Gastroesophageal sphincter (tissue), 4 donors: ENCODE measurements around the gene OR2D2. TPM values are rescaled to one million over a fixed set of nuclear protein-coding genes. Genes with fewer than 3 reads are reported as not detected.

Experiments used
- ATAC-seq: fragments of 150-250 bp; one replicate; pipeline ENCODE4 v1.9.1; 2016; ENCODE audit warnings: mild to moderate bottlenecking, moderate library complexity
- H3K27ac ChIP-seq, 4 donors: fragments of 200-600 bp; sonication (generic) in 3 of 4; 1 replicate in 3 of 4; 2 replicates in 1 of 4; pipeline ENCODE4 v1.5.1; 2016 to 2019
- H3K27me3 ChIP-seq: fragments of 200-600 bp; sonication (generic); one replicate; pipeline ENCODE4 v1.5.1; 2019
- H3K36me3 ChIP-seq, 2 donors: fragments of 200-600 bp; sonication (generic); one replicate each; pipeline ENCODE4 v1.5.1; 2019; ENCODE audit warnings: control low read depth in 1 of 2
- H3K4me1 ChIP-seq, 3 donors: fragments of 200-600 bp; sonication (generic); 1 replicate in 2 of 3; 2 replicates in 1 of 3; pipeline ENCODE4 v1.5.1; 2016 to 2019; ENCODE audit warnings: control low read depth in 2 of 3
- H3K4me3 ChIP-seq, 2 donors: fragments of 200-600 bp; sonication (generic); one replicate each; pipeline ENCODE4 v1.5.1; 2019; ENCODE audit warnings: mild to moderate bottlenecking in 1 of 2, moderate library complexity in 1 of 2
- H3K9me3 ChIP-seq, 3 donors: fragments of 200-600 bp; sonication (generic); one replicate each; pipeline ENCODE4 v1.5.1; 2017 to 2019; ENCODE audit warnings: control low read depth in 2 of 3
- EP300 ChIP-seq: sonication (generic); formaldehyde crosslinking; IDR thresholded peaks from one replicate; pipeline ENCODE4 v1.6.1; 2017; ENCODE audit warnings: antibody characterized with exemption, mild to moderate bottlenecking
- POLR2A ChIP-seq, 2 donors: fragments of 450-650 bp; IDR thresholded peaks; one replicate each; pipeline ENCODE4 v1.6.1; 2017; ENCODE audit warnings: antibody characterized with exemption in 2 of 2, mild to moderate bottlenecking in 2 of 2, moderate library complexity in 1 of 2
- POLR2AphosphoS5 ChIP-seq: sonication (generic); formaldehyde crosslinking; IDR thresholded peaks from one replicate; pipeline ENCODE4 v1.6.1; 2017; ENCODE audit warnings: antibody characterized with exemption
- WGBS, 2 donors: methylation state at CpG; one replicate each; pipeline ENCODE4 v1.1.5; 2018; ENCODE audit warnings: low coverage in 1 of 2; 5-methylcytosine and 5-hydroxymethylcytosine counted together
- total RNA-seq, 4 donors: library from RNA; depleted of rRNA; stranded (reverse); fragments of >200 nt; gene quantifications; one replicate each; pipeline ENCODE4 v1.1.0, GENCODE V29; 2016
- TF ChIP-seq, protein P1 (sequence below), 4 experiments: fragments of 200-600 bp in 2 of 4; fragments of 450-650 bp in 2 of 4; sonication (generic) in 1 of 4; IDR thresholded peaks; one replicate each; pipeline ENCODE4 v1.5.1; 2017 to 2019; ENCODE audit warnings: antibody characterized with exemption in 4 of 4, mild to moderate bottlenecking in 2 of 4, moderate library complexity in 2 of 4

Gene OR2D2, protein sequence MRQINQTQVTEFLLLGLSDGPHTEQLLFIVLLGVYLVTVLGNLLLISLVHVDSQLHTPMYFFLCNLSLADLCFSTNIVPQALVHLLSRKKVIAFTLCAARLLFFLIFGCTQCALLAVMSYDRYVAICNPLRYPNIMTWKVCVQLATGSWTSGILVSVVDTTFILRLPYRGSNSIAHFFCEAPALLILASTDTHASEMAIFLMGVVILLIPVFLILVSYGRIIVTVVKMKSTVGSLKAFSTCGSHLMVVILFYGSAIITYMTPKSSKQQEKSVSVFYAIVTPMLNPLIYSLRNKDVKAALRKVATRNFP
- total RNA-seq = under 1 TPM in 1 of 4 donors, not detected in 3; 0.31 TPM

DNA sequence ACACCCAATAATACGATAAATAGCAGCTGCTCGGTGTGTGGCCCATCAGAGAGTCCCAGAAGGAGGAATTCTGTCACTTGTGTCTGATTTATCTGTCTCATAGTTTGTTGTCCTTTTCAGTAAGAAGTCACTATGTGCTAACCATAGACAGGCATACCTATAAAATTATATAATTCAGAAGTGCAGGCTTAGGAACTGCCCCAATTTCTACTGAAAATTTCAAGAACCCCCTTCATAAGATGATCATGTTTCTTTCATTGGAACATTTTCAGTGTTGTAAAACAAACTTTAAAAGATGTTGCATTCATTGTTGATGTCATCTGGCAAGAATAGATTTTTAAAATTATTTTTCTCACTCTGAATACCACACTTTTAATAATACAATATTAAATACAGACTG is at the start of gene OR2D2:
Gene OR2D2, minus strand, starts transcription at position 101 of the 400 bp plus-strand sequence. Its CDS starts 0 bp downstream, at position 101.
- Histone ChIP-seq H3K36me3 (no peaks in the 10 kb centered on the region), H3K4me3 (no peak within 1 kb of the TSS), H3K27me3 (no peaks in the 10 kb centered on the region), H3K9me3 (peaks cover 0 to 4% (median 0%) of the 10 kb centered on the region in 3 donors), H3K27ac (no peak within 1 kb of the TSS), H3K4me1 (no peaks in the 10 kb centered on the region)
- WGBS, 2 donors = 71 to 74% methylated on average over 2 of the region's 2 CpGs
- no peak for ATAC-seq
- TF ChIP-seq EP300 (no peak), POLR2A (IDR thresholded peaks at IDR 0.05) (no peak), POLR2AphosphoS5 (no peak)
- TF ChIP-seq, protein P1, sequence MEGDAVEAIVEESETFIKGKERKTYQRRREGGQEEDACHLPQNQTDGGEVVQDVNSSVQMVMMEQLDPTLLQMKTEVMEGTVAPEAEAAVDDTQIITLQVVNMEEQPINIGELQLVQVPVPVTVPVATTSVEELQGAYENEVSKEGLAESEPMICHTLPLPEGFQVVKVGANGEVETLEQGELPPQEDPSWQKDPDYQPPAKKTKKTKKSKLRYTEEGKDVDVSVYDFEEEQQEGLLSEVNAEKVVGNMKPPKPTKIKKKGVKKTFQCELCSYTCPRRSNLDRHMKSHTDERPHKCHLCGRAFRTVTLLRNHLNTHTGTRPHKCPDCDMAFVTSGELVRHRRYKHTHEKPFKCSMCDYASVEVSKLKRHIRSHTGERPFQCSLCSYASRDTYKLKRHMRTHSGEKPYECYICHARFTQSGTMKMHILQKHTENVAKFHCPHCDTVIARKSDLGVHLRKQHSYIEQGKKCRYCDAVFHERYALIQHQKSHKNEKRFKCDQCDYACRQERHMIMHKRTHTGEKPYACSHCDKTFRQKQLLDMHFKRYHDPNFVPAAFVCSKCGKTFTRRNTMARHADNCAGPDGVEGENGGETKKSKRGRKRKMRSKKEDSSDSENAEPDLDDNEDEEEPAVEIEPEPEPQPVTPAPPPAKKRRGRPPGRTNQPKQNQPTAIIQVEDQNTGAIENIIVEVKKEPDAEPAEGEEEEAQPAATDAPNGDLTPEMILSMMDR (IDR thresholded peaks at IDR 0.05) = no peak

DNA sequence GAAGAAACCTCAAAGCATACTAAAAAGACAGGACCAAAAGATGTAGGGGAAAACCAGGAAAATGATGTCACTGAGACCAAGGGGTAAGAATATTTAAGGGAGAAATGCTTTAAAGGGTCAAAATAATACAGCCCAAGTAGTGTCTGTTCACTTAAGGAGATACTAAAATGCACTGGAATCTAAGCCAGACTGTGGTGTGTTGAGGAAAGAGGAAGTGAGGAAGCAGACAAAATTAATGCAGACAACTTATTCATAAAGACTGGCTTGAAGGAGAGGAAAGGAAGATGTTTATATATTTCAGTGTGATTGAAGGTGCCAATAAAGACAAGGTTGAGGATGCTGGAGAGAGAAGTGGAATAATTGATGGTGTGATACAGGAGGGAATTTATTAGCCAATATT is 49.7 kb upstream of the OR2D2 start:
- Histone ChIP-seq H3K27ac (no peak overlapping the region), H3K36me3 (no peaks in the 10 kb centered on the region), H3K4me3 (no peak overlapping the region), H3K9me3 (no peaks in the 10 kb centered on the region), H3K27me3 (no peaks in the 10 kb centered on the region), H3K4me1 (no peaks in the 10 kb centered on the region)
- ATAC-seq = no peak
- no peak for TF ChIP-seq POLR2AphosphoS5

DNA sequence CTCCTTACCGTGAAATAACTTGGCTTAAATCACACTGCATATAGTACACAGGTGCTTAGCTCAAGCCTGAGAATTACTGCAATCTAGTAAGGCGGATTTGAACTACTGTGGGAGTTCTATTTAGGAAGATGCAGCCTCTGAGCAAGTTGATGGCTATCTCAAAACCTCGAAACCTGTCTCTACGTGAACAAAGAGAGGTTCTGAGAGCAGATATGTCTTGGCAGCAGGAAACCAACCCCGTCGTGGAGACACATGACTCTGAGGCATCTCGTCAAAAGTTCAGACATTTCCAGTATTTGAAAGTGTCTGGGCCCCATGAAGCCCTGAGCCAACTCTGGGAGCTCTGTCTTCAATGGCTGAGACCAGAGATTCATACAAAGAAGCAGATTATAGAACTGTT is 39.8 kb upstream of the OR2D2 start:
- no peak for TF ChIP-seq EP300
- TF ChIP-seq POLR2AphosphoS5 = no peak
- TF ChIP-seq, protein P1 (IDR thresholded peaks at IDR 0.05) = no peak
- TF ChIP-seq POLR2A (IDR thresholded peaks at IDR 0.05) = no peak
- Histone ChIP-seq H3K27me3 (peaks cover 26% of the 10 kb centered on the region), H3K9me3 (no peaks in the 10 kb centered on the region), H3K36me3 (no peaks in the 10 kb centered on the region), H3K4me1 (peaks cover 0 to 4% (median 2%) of the 10 kb centered on the region in 3 donors), H3K4me3 (no peak overlapping the region), H3K27ac (no peak overlapping the region)
- 76 to 87% methylated on average over 6 to 7 of the region's 7 CpGs for WGBS, 2 donors
- ATAC-seq = no peak

DNA sequence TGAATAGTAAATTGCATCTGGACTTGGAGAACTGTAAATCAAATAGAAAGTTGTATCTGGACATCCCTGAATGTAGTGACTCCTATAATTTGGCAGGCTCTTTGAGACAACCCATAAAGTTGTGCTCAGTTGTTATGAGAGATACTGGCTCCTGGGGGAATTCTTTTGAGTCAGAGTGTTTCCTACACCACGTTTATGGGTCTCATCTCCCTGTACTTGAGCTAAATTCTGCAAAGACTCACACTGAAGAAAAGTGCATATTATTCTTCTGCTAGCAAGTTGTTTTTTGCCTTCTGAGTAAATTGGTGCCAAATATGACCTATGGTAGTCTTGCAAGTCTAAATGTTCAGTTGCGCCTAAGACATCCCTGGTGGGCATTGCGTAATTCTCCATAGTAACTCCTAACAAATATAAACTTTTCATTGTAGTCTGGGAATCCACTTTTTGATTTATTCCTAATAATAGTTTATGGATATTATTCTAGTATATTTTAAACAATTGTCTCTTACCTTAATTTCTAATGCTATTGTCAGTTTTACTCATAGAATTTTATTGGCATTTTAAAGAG is 38.9 kb upstream of the OR2D2 start:
- no peaks in the 10 kb centered on the region for H3K36me3 ChIP-seq
- no peak overlapping the region for H3K4me3 ChIP-seq
- peaks cover 31% of the 10 kb centered on the region for H3K27me3 ChIP-seq
- no peak overlapping the region for H3K27ac ChIP-seq
- ATAC-seq = no peak
- H3K4me1 ChIP-seq = peaks cover 0 to 13% (median 6%) of the 10 kb centered on the region in 3 donors
- WGBS, 2 donors = 72 to 74% methylated on average over 3 of the region's 3 CpGs
- H3K9me3 ChIP-seq = no peaks in the 10 kb centered on the region
- TF ChIP-seq POLR2AphosphoS5 (no peak), EP300 (no peak), POLR2A (IDR thresholded peaks at IDR 0.05) (no peak)
- TF ChIP-seq, protein P1 (IDR thresholded peaks at IDR 0.05) = no peak

DNA sequence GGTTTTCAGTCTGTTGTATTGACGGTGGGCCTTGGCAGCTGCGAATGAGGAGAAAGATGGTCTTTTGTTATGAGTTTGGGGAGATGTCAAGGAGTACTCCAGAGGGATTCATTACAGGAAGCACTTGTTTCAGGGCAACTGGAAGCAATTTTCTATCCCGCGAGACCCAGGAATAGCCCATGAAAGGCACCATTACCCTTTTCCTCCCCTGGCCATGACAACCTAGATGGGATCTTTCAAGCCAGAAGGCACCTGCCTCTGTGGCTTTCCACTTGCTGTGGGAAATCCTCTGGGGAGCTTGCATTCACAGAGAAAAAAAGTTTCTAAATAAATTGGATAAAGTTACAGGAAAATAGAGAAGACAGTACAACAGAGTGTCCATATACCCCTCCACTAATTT is 36.6 kb upstream of the OR2D2 start:
- H3K27ac ChIP-seq = no peak overlapping the region
- TF ChIP-seq POLR2AphosphoS5 = no peak
- TF ChIP-seq POLR2A (IDR thresholded peaks at IDR 0.05) = no peak
- TF ChIP-seq, protein P1 (IDR thresholded peaks at IDR 0.05) = no peak
- TF ChIP-seq EP300 = no peak
- H3K9me3 ChIP-seq = no peaks in the 10 kb centered on the region
- H3K36me3 ChIP-seq = no peaks in the 10 kb centered on the region
- ATAC-seq = no peak
- H3K4me3 ChIP-seq = no peak overlapping the region
- 50 to 80% methylated on average over 1 to 2 of the region's 4 CpGs for WGBS, 2 donors
- H3K4me1 ChIP-seq = peaks cover 0 to 13% (median 6%) of the 10 kb centered on the region in 3 donors
- H3K27me3 ChIP-seq = peaks cover 32% of the 10 kb centered on the region
